Measurements from ENCODE around the gene LRMDA.

LRMDA gene

GRCh38 chr10:75836064-75836463 lies 404.6 kb downstream of the LRMDA start:
- no peak for DNase-seq (ENCODE audit: low read depth)

DNA sequence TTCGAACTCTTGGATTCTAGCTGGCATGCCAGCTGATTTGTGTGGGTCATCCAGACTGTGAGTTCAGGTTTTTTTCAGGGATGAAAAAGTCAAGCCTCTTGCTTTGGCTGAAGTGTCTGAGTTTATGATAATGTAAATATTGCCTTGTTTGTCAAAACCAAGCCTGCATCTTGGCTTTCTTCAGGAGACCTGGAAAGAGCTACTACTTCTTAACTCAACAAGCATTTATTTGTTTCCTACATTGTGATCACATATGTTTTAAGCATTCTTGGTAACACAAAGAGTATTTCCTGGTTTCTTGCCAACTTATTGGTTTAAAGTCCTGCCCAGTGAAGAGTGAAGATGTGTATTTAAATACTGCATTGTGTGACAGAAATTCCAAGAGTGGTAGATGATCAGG lies 407.1 kb downstream of the LRMDA start:
- no peak for DNase-seq (ENCODE audit: low read depth)

DNA sequence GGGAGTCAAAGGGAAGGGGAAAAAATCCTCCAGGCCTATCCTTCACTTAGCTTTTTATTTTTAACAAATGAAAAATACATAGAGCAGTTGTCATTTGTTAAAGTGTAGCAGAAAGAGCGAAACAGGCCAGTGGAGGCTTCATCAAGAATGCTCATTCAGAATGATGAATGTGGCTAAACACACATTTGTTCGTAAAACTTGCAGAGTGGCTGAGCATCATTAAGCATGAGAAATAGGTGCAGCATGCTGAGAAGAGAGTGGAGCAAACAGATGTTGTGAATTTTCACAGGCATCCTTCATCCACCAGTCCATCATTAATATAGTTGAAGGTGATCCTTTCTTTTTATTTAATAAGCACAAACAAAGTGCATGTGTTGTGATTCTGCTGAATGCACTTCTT lies 407.6 kb downstream of the LRMDA start:
- no peak for DNase-seq (ENCODE audit: low read depth)

DNA sequence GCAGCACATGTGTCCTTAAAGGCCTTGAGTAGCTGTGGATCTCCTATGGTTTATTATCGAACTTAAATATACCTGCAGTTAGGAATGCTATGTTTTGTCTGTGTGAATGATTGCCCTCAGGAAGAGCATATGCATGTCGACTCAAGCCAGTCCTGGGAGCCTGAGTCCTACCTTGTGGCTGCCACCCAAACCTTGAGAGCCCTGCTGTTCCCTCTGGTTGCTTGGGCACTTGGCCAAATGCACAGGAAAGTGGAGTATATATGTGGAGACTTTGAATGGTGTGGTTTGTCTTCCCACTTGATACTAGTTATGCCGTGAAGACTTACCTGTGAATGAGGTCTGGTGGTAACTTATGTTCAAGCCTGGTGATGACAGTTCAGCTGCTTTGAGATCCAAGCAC lies 409.8 kb downstream of the LRMDA start:
- DNase-seq (ENCODE audit: low read depth): no peak

DNA sequence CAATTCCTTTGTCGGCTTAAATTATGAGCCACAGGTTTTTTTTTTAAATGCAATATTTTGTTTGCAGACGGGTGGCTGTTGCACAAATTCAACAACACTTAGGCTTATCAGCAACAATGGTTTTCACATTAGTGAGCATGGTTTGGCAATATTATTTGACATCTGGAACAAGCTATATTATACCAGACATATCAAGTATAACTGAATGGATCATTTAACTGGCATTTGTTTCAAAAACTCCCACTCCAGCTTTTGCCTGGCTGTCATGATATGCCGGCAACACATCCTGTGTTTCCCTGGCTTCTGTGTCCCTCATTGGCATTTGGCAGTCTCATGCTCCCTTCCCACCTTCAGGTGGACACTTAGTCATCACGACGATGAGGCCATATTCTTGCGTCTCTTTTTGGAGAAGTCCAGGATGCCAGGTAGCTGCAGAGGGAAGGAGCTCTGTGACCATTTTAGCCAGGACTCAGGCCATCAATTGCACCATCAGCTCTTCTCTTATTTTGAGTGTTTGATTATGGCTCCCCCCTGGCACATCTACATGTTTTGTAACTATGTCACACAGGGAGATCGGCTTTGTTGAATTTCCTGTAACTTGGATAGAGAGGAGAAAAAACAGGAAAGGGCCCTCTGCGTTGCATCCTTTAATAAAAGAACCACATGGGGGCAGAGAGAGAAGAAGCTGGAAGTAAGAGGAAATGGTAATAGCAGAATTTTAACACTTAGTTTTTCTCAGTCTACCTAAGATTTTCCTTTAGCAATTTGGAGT lies 413.9 kb downstream of the LRMDA start:
- DNase-seq (ENCODE audit: low read depth): no peak

DNA sequence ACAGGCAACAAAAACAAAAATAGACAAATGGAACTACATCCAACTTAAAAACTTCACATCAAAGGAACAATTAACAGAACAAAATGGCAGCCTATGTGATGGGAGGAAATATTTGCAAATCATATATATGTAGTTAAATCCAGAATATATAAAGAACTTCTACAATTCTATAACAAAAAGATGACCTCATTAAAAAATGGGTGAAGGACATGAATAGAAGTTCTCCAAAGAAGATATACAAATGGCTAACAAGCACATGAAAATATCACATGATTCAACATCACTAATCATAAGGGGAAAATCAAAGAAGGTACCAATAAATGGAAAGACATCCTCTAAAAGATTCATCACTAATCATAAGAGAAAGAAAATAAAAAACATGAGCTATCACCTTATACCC lies 416.1 kb downstream of the LRMDA start:
- DNase-seq (ENCODE audit: low read depth): no peak

DNA sequence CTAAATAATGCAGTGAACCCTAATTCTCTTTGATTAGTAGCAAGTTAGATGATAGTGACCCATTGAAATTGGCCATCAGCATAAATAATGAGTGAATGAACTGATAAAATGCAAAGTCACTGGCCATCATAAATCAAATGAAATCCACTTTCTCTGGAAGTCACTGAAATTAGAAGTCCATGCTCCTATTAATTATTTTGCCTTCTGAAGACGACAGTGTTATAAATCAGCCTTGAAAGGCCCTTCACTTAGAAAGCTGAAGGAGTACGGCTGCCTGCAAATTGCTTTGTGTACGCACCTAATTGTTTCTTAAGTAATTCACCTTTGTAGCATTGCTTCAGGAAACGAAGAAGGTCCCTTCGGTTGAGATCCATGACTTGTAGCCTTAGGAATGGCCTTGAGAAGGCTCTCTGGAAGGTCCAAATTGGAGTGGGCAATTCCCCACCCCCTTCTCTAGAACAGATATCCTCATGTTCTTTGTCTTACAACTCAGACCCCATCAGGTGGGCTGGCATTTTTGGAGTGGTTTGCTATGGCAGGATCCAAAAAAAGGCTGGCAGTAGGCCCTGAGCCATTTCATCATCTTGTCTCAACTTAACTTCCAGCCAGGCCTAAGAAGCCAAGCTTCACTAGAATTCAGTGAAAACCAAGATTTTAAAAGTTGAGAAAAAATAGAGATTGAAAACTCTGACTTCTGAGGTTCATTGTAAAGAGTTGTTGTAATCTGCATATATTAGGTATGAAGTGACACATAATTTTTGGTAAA lies 420.3 kb downstream of the LRMDA start:
- DNase-seq (ENCODE audit: low read depth): no peak

DNA sequence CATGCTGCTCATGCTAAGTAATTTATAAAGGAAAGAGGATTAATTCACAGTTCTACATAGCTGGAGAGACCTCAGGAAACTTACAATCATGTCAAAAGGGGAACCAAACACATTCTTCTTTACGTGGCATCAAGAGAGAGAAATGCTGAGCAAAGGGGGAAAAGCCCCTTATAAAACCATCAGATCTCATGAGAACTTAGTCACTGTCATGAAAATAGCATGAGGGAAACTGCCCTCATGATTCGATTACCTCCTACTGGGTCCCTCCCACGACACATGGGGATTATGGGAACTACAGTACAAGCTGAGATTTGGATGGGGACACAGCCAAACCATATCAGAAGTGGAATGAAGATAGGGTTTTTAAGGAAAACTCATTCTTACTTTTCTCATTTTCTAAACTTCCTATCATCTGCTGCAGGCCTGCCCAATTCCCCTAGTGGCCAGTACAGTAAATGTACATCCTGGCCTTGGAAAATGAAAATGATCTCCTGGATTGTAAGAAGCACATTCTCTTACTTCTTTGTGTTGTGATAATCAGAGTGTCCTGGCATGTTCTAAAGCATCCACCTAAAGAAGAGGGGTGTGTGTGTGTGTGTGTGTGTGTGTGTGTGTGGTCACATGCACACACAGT lies 421.5 kb downstream of the LRMDA start:
- no peak for DNase-seq (ENCODE audit: low read depth)

DNA sequence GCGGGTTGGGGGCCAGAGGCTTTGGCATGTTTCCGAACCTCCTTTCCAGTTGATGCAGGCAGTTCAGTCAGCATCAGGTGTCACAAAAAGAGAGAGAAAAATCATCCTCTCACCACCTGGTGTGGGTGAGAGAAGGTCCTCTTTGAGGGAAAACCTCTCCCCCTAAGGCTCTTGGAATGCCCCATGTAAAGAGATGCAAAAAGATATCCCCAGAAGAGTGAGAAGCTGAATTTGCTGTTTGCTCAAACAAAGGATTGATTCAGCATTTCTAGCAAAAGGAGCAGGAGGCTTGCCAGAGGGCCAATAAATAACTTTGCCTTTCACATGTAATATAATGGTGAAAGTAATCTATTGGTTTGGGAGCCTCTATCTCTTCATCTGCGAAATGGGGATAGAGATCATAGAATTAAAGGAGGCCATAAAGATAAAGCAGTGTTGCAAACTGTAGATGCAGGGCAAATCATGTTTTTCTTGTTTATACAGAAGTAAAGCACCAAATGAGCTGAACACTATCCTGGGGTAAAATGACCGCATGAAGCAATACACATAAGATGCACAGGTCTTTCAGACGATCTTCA lies 425.9 kb downstream of the LRMDA start:
- DNase-seq (ENCODE audit: low read depth): no peak

DNA sequence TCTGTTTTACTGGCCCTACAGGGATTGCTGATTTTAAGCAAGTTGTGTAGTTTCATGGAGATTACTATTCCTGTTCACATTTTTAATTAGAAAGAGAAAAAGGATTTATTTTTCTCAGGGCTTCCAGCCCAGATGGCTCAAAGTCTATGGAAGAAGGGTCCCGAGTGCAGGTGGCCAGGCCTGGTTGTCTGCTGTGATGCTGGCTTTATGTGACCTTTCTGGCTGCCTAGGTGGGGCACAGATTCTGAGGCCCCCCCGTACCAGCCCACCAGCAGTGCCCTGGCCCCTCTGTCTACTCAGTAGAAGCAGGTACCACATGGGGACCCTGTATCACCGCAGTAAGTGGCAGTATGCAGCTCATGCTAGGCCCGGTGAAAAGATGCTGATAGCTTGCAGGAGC lies 426.5 kb downstream of the LRMDA start:
- DNase-seq (ENCODE audit: low read depth): no peak

DNA sequence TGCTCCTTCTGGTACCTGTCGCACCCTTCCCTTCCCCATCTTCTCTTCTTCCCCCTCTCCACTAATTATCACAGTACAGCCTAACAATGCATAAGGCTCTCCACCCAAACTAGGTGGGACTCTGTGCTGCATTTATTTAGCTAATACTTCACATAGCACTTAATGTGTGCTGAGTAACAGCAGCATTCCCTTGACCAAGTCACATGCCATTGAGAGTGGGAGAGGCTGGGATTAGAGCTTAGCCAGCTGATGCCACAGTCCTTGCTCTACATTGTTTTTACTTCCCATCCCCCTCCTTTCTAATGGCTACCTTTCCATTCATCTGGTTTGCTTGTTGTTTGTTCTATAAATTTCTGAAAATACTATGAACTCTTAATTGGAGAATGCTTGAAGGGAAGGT lies 426.9 kb downstream of the LRMDA start:
- no peak for DNase-seq (ENCODE audit: low read depth)

- DNase-seq (ENCODE audit: low read depth): no peak
Measured at GRCh38 chr10:75859141-75859540, 427.7 kb downstream of the LRMDA start.

GRCh38 chr10:75860009-75860408 lies 428.6 kb downstream of the LRMDA start:
- no peak for DNase-seq (ENCODE audit: low read depth)

DNA sequence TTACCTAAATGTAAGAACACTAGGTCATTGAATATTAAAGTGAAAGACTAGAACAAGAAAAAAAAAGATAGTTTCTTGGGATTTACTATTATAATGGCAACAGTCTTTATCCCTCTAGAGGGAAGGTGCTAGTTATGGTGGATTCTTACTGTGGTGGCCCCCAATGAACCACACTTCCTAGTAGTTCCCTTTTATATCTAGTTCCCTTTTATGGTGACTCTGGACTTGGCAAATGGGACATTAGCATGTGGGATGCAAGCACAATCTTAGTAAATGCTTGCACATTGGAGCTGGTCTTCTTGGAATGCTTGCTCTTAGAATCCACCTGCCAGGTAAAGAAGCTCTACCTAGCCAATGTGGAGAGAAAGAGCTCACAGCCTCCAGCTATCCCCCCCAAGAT lies 430.2 kb downstream of the LRMDA start:
- no peak for DNase-seq (ENCODE audit: low read depth)

DNA sequence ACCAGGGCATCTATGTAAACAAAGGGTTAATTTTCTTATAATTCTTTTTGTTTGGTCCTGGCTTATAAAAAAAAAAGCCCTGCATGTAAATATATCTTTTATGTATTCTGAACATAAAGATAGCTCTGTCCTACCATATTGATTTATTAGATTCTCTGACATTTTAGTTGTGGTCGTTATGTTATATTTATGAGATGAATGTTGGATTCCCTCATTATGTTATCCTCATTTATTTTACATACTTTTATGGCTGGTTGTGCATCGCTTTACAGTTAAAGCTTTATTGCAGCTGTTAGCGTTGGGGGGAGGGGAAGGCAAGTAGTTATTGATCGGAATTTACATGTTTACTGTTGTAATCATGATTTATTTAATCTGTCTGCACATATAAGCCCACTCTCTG lies 431.5 kb downstream of the LRMDA start:
- no peak for DNase-seq (ENCODE audit: low read depth)

DNA sequence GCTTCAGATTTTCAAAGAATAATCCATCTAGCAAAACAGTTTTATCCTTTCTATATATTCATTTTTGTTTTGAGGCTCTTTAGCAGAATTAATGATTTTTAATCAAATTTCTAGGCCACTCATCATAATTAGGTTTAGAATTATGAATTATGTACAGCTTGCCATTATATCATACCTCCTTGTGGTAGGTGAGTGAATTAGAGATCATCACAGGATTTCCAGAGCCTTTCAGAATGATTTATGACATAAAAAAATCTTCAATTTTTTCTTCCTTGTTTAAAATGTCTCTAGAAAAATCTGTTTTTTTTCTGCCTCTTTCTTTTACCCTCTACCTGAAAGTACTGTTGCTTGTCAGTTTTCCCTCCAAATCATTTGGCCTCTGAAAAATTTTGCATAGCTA lies 433.3 kb downstream of the LRMDA start:
- no peak for DNase-seq (ENCODE audit: low read depth)

DNA sequence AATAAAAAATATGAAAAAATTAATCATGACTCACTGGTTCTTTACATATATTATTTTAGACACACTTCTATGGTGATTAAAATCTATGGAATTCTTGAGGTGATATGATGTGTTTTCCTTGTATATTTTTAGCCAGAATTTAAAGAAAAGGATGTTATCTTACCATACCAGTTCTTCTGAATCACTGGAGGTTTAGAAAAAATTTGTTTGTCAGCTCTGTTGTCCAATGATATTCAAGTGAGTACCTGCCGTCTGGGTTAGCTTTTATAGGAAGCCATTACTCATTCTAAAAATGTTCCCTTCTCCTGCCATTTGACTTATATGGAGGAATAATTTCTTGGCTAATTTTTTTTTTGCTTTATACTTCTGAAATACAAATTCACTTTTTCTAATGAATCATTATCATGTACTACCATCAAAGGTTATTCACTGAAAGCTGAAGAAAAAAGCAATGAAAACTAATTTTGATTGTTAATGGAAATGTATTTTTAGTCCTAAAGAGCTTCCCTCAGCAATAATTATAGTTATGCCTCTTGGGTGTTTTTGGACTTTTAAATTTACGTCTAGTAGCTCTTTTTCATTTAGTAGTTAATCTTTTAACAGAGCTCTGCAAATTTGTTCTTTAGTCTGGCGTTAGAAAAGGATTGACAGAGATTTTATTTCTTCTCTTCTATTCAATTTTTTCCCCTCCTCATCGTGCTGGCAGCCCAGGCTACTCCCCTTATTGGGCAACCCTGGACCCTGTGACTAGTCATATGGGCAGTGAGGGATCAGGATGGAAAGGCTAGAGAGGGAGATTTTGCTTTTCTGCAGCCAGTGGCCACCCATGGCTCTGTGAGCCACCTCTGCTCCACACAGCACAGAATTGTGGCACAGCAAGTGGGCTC lies 434.2 kb downstream of the LRMDA start:
- DNase-seq (ENCODE audit: low read depth): no peak

DNA sequence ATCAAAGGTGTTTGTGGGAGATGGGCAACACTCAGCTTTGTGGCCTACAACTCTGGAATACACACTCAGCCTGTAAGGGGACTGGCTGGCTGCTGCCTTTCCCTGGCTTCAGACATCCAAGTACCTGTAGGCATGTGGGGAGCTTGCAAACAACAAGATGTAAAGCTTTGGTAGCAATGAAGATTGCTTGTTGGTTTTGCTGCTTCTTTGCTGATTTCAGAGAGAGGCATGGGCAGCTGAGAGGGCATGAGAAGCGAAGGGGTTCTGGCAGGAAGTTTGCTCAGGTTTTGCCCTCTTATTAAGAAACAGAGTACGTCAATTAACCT lies 434.8 kb downstream of the LRMDA start:
- no peak for DNase-seq (ENCODE audit: low read depth)

DNA sequence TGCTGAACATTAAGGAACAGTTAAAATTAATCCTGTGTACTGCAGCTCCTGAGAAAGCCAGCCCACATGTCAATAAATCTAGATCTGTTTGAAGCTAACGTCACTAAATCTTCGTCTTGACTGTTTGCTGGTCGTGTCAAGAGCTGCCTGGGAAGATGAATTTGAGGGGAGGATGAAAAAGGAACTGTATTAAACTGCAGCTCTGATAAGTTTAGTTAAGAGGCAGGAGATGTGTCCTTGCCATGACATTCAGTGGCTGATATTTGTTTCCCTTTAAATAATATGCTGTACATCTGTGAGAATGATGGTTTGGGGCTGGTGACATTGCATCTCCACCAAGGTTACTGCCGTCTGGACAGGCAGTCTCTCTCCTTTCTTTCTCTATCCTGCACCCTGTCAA lies 435.3 kb downstream of the LRMDA start:
- DNase-seq (ENCODE audit: low read depth): no peak

GRCh38 chr10:75868574-75868973 lies 437.1 kb downstream of the LRMDA start:
- DNase-seq (ENCODE audit: low read depth): no peak

DNA sequence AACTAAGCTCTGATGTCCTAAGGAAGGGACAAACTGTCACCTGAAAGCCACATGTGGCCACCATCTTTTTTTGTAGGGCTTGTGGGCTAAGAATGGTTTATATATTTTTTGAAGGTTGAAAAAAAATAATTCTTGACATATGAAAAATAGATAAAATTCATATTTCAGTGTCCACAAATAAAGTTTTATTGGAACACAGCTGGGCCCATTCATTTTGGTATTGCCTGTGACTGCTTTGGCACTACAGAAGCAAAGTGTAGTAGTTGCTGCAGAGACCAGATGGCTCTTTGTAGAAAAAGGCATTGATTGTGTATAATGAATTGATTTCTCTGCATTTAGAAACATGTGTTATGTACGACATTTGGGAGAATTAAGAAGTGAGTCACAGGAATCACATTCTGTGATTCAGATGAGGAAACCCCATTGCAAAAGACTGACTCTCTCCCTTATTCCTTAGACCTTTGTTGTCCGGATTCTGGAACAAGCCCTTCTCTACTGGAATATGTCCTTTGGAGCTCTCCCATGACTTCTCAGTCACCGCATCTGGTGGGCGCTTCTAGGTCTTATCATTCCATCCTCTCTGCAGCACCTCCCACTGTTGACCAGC lies 438.7 kb downstream of the LRMDA start:
- no peak for DNase-seq (ENCODE audit: low read depth)

GRCh38 chr10:75875740-75876139 lies 444.3 kb downstream of the LRMDA start:
- no peak for DNase-seq (ENCODE audit: low read depth)

Measured in stimulated activated CD4-positive, alpha-beta T cell treated with anti-CD3 and anti-CD28 coated beads, Interleukin-2, amount 100 ng/mL, for 4 hours (primary cell).